MCF 10A (cell line): ENCODE data around the gene STK11. TPM values are rescaled to one million over a fixed set of nuclear protein-coding genes. Genes with fewer than 3 reads are reported as not detected.

Experiments
- BruUV-seq: library from RNA; stranded (reverse); fragments of 400-500 nt; replicated peaks from 2 replicates; lab custom pipeline; 2021; lab: Mats Ljungman, UMichigan
- CTCF ChIA-PET: fragments of 300-600 bp; sonication (Branson Sonifier 250); formaldehyde crosslinking; extraction: SDS; loops from one replicate; lab custom pipeline; 2021; ENCODE audit warnings: antibody characterized with exemption, inconsistent platforms; lab: Yijun Ruan, JAX
- POLR2A ChIA-PET: fragments of 300-600, 350-650 bp; sonication (Branson Sonifier 250); formaldehyde crosslinking; extraction: SDS; loops from one replicate; lab custom pipeline; 2020; ENCODE audit warnings: antibody characterized with exemption, inconsistent platforms; lab: Yijun Ruan, JAX
- DNase-seq: peaks from one replicate; pipeline ENCODE4 v3.0.0-alpha.2; 2018; ENCODE audit not compliant: unreplicated experiment
- H3K27ac Mint-ChIP-seq: one replicate; pipeline ENCODE4 v1.8.0; 2022; ENCODE audit warnings: mild to moderate bottlenecking, low read depth, mixed read lengths; ENCODE audit not compliant: unreplicated experiment
- H3K27me3 Mint-ChIP-seq: one replicate; pipeline ENCODE4 v1.8.0; 2022; ENCODE audit warnings: mixed read lengths; ENCODE audit not compliant: insufficient read depth, unreplicated experiment
- H3K36me3 Mint-ChIP-seq: one replicate; pipeline ENCODE4 v1.8.0; 2022; ENCODE audit warnings: mild to moderate bottlenecking, moderate library complexity, mixed read lengths; ENCODE audit not compliant: insufficient read depth, unreplicated experiment
- H3K4me1 Mint-ChIP-seq: one replicate; pipeline ENCODE4 v1.8.0; 2022; ENCODE audit warnings: mixed read lengths; ENCODE audit not compliant: insufficient read depth, unreplicated experiment
- H3K4me3 Mint-ChIP-seq: one replicate; pipeline ENCODE4 v1.8.0; 2022; ENCODE audit warnings: mild to moderate bottlenecking, moderate library complexity, mixed read lengths; ENCODE audit not compliant: unreplicated experiment
- H3K9me3 Mint-ChIP-seq: one replicate; pipeline ENCODE4 v1.8.0; 2022; ENCODE audit warnings: mixed read lengths; ENCODE audit not compliant: unreplicated experiment
- CTCF ChIP-seq: fragments of 200-600 bp; IDR thresholded peaks from one replicate; pipeline ENCODE4 v1.8.0; 2022; ENCODE audit warnings: antibody characterized with exemption, mild to moderate bottlenecking; ENCODE audit not compliant: unreplicated experiment
- intact Hi-C: fragments of 100-400 bp; cut with micrococcal nuclease; formaldehyde crosslinking; loops from 2 replicates; pipeline ENCODE4 v1.14.1; 2022
- total RNA-seq: library from RNA; stranded (reverse); gene quantifications from 2 replicates; pipeline ENCODE4 v1.2.3, GENCODE V29; 2022

The STK11 gene
- total RNA-seq, 1 experiment from 2014 or later, result 65.6 TPM

GRCh38 chr19:1223018-1223855, 17.7 kb downstream of the STK11 start:
- ChIA-PET POLR2A (interaction anchor here (0.6 to 0.7 kb wide), 3 partner anchors 8 to 227 kb away, joined by 3 to 4 read pairs (median 4); no protein-coding TSS in a partner anchor), CTCF (interaction anchor here (1.4 to 1.7 kb wide), 2 partner anchors 142 to 238 kb away, joined by 4 to 6 read pairs; no protein-coding TSS in a partner anchor)
- H3K27me3 Mint-ChIP-seq, result no peaks in the 10 kb centered on the region
- no peaks in the 10 kb centered on the region for H3K4me1 Mint-ChIP-seq
- H3K27ac Mint-ChIP-seq, result no peak overlapping the region
- DNase-seq, result no peak
- peaks cover 20% of the 10 kb centered on the region for H3K36me3 Mint-ChIP-seq
- intact Hi-C loops, result no loop called here
- H3K9me3 Mint-ChIP-seq, result no peaks in the 10 kb centered on the region
- TF ChIP-seq CTCF, result peak; percentile 39
- H3K4me3 Mint-ChIP-seq, result no peak overlapping the region
- no TSS peak for BruUV-seq

- Mint-ChIP-seq H3K9me3 (no peaks in the 10 kb centered on the region), H3K27ac (no peak overlapping the region), H3K36me3 (peaks cover 20% of the 10 kb centered on the region), H3K4me3 (no peak overlapping the region), H3K27me3 (no peaks in the 10 kb centered on the region), H3K4me1 (no peaks in the 10 kb centered on the region)
- intact Hi-C loops, result no loop called here
- no peak for DNase-seq
- POLR2A ChIA-PET, result interaction anchor here (0.6 kb wide), 1 partner anchor 218 kb away, joined by 3 read pairs; no protein-coding TSS in a partner anchor
- no peak for TF ChIP-seq CTCF
- CTCF ChIA-PET, result interaction anchor here (1.7 kb wide), 1 partner anchor 143 kb away, joined by 6 read pairs; no protein-coding TSS in a partner anchor
- BruUV-seq, result no TSS peak
Measured at GRCh38 chr19:1224047-1224825, 18.7 kb downstream of the STK11 start.

GRCh38 chr19:1224847-1225246, 19.3 kb downstream of the STK11 start:
- H3K36me3 Mint-ChIP-seq, result peaks cover 18% of the 10 kb centered on the region
- no peak overlapping the region for H3K4me3 Mint-ChIP-seq
- H3K27me3 Mint-ChIP-seq, result no peaks in the 10 kb centered on the region
- BruUV-seq, result no TSS peak
- DNase-seq, result no peak
- H3K4me1 Mint-ChIP-seq, result no peaks in the 10 kb centered on the region
- H3K9me3 Mint-ChIP-seq, result no peaks in the 10 kb centered on the region
- no peak overlapping the region for H3K27ac Mint-ChIP-seq
- CTCF ChIA-PET, result interaction anchor here (0.7 to 1.4 kb wide), 2 partner anchors 20 to 178 kb away, joined by 3 to 7 read pairs; no protein-coding TSS in a partner anchor
- POLR2A ChIA-PET, result interaction anchor here (0.6 to 1.4 kb wide), 2 partner anchors 8 to 16 kb away, joined by 4 to 7 read pairs; no protein-coding TSS in a partner anchor
- no peak for TF ChIP-seq CTCF
- intact Hi-C loops, result no loop called here
